Heart right ventricle (tissue), 16 donors: ENCODE results near the gene DELE1. TPM values are rescaled to one million over a fixed set of nuclear protein-coding genes. Genes with fewer than 3 reads are reported as not detected.

Experiments
- ATAC-seq, 8 donors: fragments of 200-7000 bp; cut with Tn5 transposase; one replicate each; pipeline ENCODE4 v1.9.1; 2020; ENCODE audit warnings: mild to moderate bottlenecking in 8 of 8, moderate library complexity in 8 of 8, moderate number of reproducible peaks in 1 of 8
- DNase-seq, 2 donors: peaks; one replicate each; pipeline ENCODE4 v3.0.0-alpha.2; 2020
- H3K27ac ChIP-seq, 10 donors: fragments of 200-600 bp; sonication (generic) in 2 of 10; one replicate each; pipeline versions ENCODE4 v1.5.0 to v1.8.0; 2020 to 2022; ENCODE audit warnings: mild to moderate bottlenecking in 3 of 10
- H3K27me3 ChIP-seq, 7 donors: fragments of 200-600 bp; one replicate each; pipeline ENCODE4 v1.8.0; 2021 to 2022; ENCODE audit warnings: mild to moderate bottlenecking in 2 of 7
- H3K36me3 ChIP-seq, 9 donors: fragments of 200-600 bp; sonication (generic) in 1 of 9; one replicate each; pipeline versions ENCODE4 v1.5.0 to v1.8.0; 2020 to 2022; ENCODE audit warnings: mild to moderate bottlenecking in 2 of 9
- H3K4me1 ChIP-seq, 9 donors: fragments of 200-600 bp; sonication (generic) in 1 of 9; one replicate each; pipeline versions ENCODE4 v1.5.0 to v1.8.0; 2020 to 2022; ENCODE audit warnings: mild to moderate bottlenecking in 4 of 9
- H3K4me3 ChIP-seq, 10 donors: fragments of 200-600 bp; sonication (generic) in 2 of 10; one replicate each; pipeline versions ENCODE4 v1.5.0 to v1.8.0; 2020 to 2022; ENCODE audit warnings: mild to moderate bottlenecking in 7 of 10, moderate library complexity in 2 of 10
- H3K9me3 ChIP-seq, 11 donors: fragments of 200-600 bp in 10 of 11; sonication (generic) in 2 of 11; one replicate each; pipeline versions ENCODE4 v1.5.0 to v1.8.0; 2013 to 2022; ENCODE audit warnings: mild to moderate bottlenecking in 2 of 11, control low read depth in 1 of 11, moderate library complexity in 1 of 11
- WGBS, 2 donors: extraction: QIAGEN DNeasy Blood & Tissue Kit; methylation state at CpG; one replicate each; pipeline ENCODE4 v1.1.7; 2013; ENCODE audit warnings: inconsistent platforms in 1 of 2; 5-methylcytosine and 5-hydroxymethylcytosine counted together
- intact Hi-C, 10 donors: fragments of 100-400 bp; cut with DNase I; formaldehyde crosslinking; loops; one replicate each; pipeline versions ENCODE4 v1.11.1 to v1.14.2; 2022
- polyA plus RNA-seq, 2 donors: library from polyadenylated mRNA; stranded (reverse); fragments of 200-250 nt; gene quantifications; one replicate each; pipeline ENCODE4 v1.2.3, GENCODE V29; 2013
- total RNA-seq, 10 donors: library from RNA; stranded (reverse); fragmentation: NEBNext Ultra II Directional in 3 of 10; extraction: Animal tissue kit (Norgen Biotek cat#: 25700) in 3 of 10; gene quantifications; one replicate each; pipeline versions ENCODE4 v1.2.1 to v1.2.4, GENCODE V29; 2021 to 2023
- TF ChIP-seq, protein P1 (sequence below), 9 donors: fragments of 200-600 bp; sonication (generic) in 2 of 9; IDR thresholded peaks; one replicate each; pipeline versions ENCODE4 v1.5.0 to v1.8.0; 2021 to 2022; ENCODE audit warnings: antibody characterized with exemption in 9 of 9, mild to moderate bottlenecking in 5 of 9, moderate library complexity in 1 of 9
- donor health status: Arrhythmogenic right ventricular cardiomyopathy.
- donor health status: ischemic (EF 13 %, LVEDD 7.1; RV severe dilation, severe dysfunction).
- donor health status: healthy with polysubstance abuse.
- donor health status: DM: no; HTN: yes; CAD: no.
- donor health status: DM: no; HTN: no; CAD: no.
- donor health status: ischemic (EF 25% LVEDD 6.9; RV normal size, moderate dysfunction).
- donor health status: ischemic (EF 25% LVEDD 5.7; RV mildly dilated, moderate dysfunction).
- donor health status: healthy.
- donor health status: DM: yes; HTN: yes; CAD: no.
- donor health status: Ischemic cardiomyopathy.
- donor health status: ischemic (EF 35%, LVEDD 5.7; RV mildly dilated, moderate dysfunction).
- donor health status: nonischemic (EF 11% LVEDD 7.7; RV severe dilation, severe dysfunction).
- donor health status: DM: yes; HTN: yes; CAD: no.
- donor health status: PGD.
- donor health status: ischemic (EF 29% LVEDD 5.4; RV normal size, mild dysfunction).
- donor health status: nonischemic (EF 23%, LVEDD 6.1; RV moderate dilation, normal function).

DELE1 gene
- total and polyA plus RNA-seq, 12 donors = 50.1 to 192 (median 113) TPM

DNA sequence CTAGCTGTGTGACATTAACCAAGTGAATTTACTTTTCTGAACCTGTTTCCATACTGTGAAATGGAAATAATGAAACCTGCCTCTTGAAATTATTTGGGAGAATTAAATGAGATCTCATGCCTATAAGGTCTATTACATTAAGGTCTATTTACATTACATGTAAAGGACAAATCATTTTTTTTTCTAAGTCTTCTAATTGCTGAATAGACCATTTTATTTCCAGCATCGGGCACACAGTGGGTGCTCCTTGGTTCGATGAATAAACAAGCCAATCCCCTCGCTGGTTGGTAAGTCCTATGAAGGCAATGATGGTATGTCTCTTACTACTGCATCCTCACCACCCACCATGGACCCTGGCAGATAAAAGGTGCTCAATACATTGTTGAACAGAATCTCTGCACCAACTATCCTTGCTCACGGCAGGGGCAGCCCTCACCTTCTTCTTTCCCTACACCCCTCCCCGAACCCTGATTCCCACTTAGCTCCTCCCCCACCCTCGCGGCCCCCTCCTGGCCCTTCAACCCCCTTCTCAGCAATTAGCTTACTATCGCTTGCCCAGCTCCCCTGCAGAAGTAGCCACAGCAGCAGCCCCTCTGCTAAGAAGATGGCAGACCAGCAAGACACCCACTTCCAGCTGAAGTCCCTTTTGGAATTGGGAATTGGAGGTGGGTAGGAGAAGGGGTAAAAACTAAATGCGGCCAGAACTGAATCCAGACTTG, 48.5 kb upstream of the DELE1 start:
- 12 to 13% methylated on average over 9 of the region's 9 CpGs for WGBS, 2 donors
- Histone ChIP-seq H3K9me3 (no peaks in the 10 kb centered on the region), H3K36me3 (no peaks in the 10 kb centered on the region), H3K27me3 (peaks cover 0 to 76% (median 41%) of the 10 kb centered on the region in 7 donors), H3K4me3 (peak overlapping the region; percentile 8 to 92 (median 84)), H3K27ac (peak overlapping the region; percentile 85 to 98 (median 94)), H3K4me1 (peaks cover 11 to 96% (median 61%) of the 10 kb centered on the region in 9 donors)
- TF ChIP-seq, protein P1, sequence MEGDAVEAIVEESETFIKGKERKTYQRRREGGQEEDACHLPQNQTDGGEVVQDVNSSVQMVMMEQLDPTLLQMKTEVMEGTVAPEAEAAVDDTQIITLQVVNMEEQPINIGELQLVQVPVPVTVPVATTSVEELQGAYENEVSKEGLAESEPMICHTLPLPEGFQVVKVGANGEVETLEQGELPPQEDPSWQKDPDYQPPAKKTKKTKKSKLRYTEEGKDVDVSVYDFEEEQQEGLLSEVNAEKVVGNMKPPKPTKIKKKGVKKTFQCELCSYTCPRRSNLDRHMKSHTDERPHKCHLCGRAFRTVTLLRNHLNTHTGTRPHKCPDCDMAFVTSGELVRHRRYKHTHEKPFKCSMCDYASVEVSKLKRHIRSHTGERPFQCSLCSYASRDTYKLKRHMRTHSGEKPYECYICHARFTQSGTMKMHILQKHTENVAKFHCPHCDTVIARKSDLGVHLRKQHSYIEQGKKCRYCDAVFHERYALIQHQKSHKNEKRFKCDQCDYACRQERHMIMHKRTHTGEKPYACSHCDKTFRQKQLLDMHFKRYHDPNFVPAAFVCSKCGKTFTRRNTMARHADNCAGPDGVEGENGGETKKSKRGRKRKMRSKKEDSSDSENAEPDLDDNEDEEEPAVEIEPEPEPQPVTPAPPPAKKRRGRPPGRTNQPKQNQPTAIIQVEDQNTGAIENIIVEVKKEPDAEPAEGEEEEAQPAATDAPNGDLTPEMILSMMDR (IDR thresholded peaks at IDR 0.05) = no peak
- intact Hi-C loops = loop anchor here in 5 of 10 donors (2.0 to 5.0 kb wide), 6 partner anchors 24 to 173 kb away; no protein-coding TSS in a partner anchor
- ATAC-seq (no peak), DNase-seq (no peak)

DNA sequence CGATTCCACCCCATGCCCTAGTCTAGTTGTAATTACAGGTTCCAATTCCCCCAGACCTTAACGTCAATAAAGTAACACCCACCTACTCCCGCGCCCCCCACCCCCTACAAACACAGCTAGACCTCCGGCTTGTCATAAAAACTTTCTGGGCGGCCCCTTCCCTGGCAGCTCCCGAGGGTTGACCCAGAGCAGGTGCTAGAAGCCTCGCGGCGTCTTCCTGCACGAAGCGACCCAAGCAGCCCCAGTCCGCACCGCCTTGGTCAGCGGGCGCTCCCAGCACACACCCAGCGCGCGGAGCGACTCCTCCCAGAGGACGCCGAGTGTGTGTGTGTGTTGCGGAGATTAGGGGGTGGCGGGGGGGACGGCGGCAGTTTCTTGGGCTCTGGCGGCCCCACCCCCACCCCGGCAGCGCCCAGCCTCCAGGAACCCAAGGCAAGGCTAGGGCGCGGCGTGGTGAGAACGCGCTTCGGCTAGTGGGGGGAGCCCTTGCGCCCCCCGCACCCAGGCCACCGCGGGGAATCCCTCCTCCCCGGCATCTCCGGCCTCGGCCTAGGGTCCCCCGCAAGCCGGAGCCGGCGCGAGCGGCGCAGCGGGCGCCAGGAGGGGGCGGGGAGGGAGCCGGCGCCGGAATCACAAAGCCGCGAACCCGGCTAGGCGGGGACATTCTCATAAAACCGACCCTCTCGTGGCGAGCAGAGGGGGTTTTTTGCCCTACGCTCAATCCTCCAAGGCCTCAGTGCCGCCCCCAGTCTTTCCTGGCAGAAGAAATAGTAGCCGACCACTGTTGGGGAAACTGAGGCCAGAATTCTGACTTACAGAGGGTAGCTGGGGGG, 47.7 kb upstream of the DELE1 start:
- TF ChIP-seq, protein P1 (IDR thresholded peaks at IDR 0.05) = peak in 1 of 9 donors; percentile 16
- H3K27me3 ChIP-seq = peaks cover 0 to 84% (median 41%) of the 10 kb centered on the region in 7 donors

DNA sequence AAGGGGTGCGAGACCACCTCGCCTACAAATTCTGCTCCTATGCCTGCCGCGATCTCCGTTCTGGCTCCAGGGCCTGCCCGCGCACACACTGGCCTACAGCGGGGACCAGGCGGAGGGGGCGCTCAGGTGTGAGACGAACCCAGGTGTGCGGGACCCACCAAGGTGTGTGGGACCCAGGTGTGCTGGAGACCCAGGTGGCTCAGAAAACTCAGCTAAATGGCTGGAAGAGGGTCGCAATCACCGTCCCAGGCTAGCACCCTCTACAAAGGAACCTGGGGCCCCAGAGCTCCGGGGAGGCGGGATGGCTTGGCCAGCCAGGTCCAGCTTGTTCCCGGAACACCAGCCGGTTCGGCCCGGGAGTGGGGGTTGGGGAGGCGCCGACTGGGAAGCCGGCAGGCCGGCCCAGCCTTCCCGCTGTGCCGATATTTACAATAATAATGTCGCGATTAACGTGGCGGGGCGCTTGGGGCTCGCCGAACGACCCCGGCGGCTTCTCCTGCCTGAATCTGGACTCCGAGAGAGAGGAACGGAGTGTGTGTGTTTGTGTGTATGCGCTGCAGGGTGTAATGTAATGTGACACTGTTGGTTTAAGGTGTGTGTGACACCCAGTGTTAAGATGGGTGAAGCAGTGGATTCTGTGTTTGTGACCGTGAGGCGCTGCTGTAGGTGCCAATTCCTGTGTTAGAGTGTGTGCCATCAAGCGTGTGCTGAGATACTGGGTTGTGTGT, 46.9 kb upstream of the DELE1 start:
- Histone ChIP-seq H3K36me3 (no peaks in the 10 kb centered on the region), H3K4me1 (peaks cover 5 to 96% (median 58%) of the 10 kb centered on the region in 9 donors), H3K4me3 (peak overlapping the region; percentile 56 to 92 (median 84)), H3K27ac (peak overlapping the region; percentile 85 to 98 (median 94)), H3K27me3 (peaks cover 0 to 87% (median 40%) of the 10 kb centered on the region in 7 donors), H3K9me3 (no peaks in the 10 kb centered on the region)
- intact Hi-C loops = loop anchor here in 5 of 10 donors (2.0 to 5.0 kb wide), 6 partner anchors 34 to 174 kb away; no protein-coding TSS in a partner anchor
- TF ChIP-seq, protein P1 (IDR thresholded peaks at IDR 0.05) = no peak
- DNase-seq (no peak), ATAC-seq (no peak)
- WGBS, 2 donors = 1 to 2% methylated on average over 42 of the region's 42 CpGs

More for the DNA sequence above, 47.7 kb upstream of the DELE1 start:
- intact Hi-C loops = loop anchor here in 5 of 10 donors (2.0 to 5.0 kb wide), 7 partner anchors 25 to 174 kb away; no protein-coding TSS in a partner anchor
- H3K36me3 ChIP-seq = no peaks in the 10 kb centered on the region
- DNase-seq (peak; percentile 39 to 52), ATAC-seq (peak in 6 of 8 donors; percentile 8 to 30 (median 16))
- 1% methylated on average over 59 to 65 of the region's 65 CpGs for WGBS, 2 donors
- no peaks in the 10 kb centered on the region for H3K9me3 ChIP-seq
- peak overlapping the region; percentile 85 to 98 (median 94) for H3K27ac ChIP-seq
- peaks cover 9 to 96% (median 60%) of the 10 kb centered on the region in 9 donors for H3K4me1 ChIP-seq
- H3K4me3 ChIP-seq = peak overlapping the region; percentile 56 to 92 (median 84)
